IMR-90 (cell line): ENCODE measurements around the gene TK2. TPM values are rescaled to one million over a fixed set of nuclear protein-coding genes. Genes with fewer than 3 reads are reported as not detected.

ENCODE experiments used
- ATAC-seq: fragments of 200-7000 bp; cut with Tn5 transposase; 2 replicates; pipeline ENCODE4 v1.9.1; 2020; ENCODE audit warnings: low read depth, mild to moderate bottlenecking, moderate library complexity
- BruUV-seq: library from RNA; stranded (reverse); fragments of 400-500 nt; replicated peaks from 2 replicates; lab custom pipeline; 2021; lab: Mats Ljungman, UMichigan
- CTCF ChIA-PET: fragments of 300-600 bp; formaldehyde crosslinking; extraction: SDS; loops from one replicate; lab custom pipeline; 2021; ENCODE audit warnings: antibody characterized with exemption; lab: Yijun Ruan, JAX
- POLR2A ChIA-PET: fragments of 300-600 bp; sonication (Branson Sonifier 250); formaldehyde crosslinking; loops from one replicate; lab custom pipeline; 2022; ENCODE audit warnings: antibody characterized with exemption; ENCODE audit not compliant: unreplicated experiment; lab: Charles Lee
- DNase-seq: peaks from one replicate; pipeline ENCODE4 v3.0.0; 2013
- H2AFZ ChIP-seq: replicated peaks from 2 replicates; pipeline ENCODE3; 2013; ENCODE audit warnings: low read length, mild to moderate bottlenecking; ENCODE audit not compliant: poor library complexity
- H2AK5ac ChIP-seq: 2 replicates; pipeline ENCODE4 v1.6.1; 2013; ENCODE audit warnings: low read depth, low read length, inconsistent platforms
- H2AK9ac ChIP-seq: replicated peaks from 2 replicates; pipeline ENCODE3; 2013; ENCODE audit warnings: mild to moderate bottlenecking, low read depth, low read length, moderate library complexity; ENCODE audit not compliant: poor library complexity
- H2BK120ac ChIP-seq: 2 replicates; pipeline ENCODE4 v1.6.1; 2013; ENCODE audit warnings: low read depth, low read length, inconsistent platforms
- H2BK15ac ChIP-seq: 3 replicates; pipeline ENCODE4 v1.6.1; 2013; ENCODE audit warnings: low read depth, low read length, inconsistent platforms
- H2BK20ac ChIP-seq: 2 replicates; pipeline ENCODE4 v1.6.1; 2013; ENCODE audit warnings: low read depth, mild to moderate bottlenecking, inconsistent platforms, low read length, moderate library complexity
- H2BK5ac ChIP-seq: 2 replicates; pipeline ENCODE4 v1.6.1; 2013; ENCODE audit warnings: mild to moderate bottlenecking, low read depth, low read length, inconsistent platforms; ENCODE audit not compliant: poor library complexity, severe bottlenecking
- H3K14ac ChIP-seq: replicated peaks from 2 replicates; pipeline ENCODE4 v1.6.1; 2013; ENCODE audit warnings: low read depth, low read length, inconsistent platforms
- H3K18ac ChIP-seq: 2 replicates; pipeline ENCODE4 v1.6.1; 2013; ENCODE audit warnings: low read depth, low read length, control low read depth
- H3K23ac ChIP-seq: 2 replicates; pipeline ENCODE4 v1.6.1; 2013; ENCODE audit warnings: low read depth, low read length, inconsistent platforms
- H3K27ac ChIP-seq: 2 replicates; pipeline ENCODE4 v1.5.1; 2013; ENCODE audit warnings: mild to moderate bottlenecking, control low read depth, low read length; ENCODE audit not compliant: insufficient read depth
- H3K27me3 ChIP-seq: 2 replicates; pipeline ENCODE4 v1.6.1; 2013; ENCODE audit warnings: low read length; ENCODE audit not compliant: control insufficient read depth, insufficient read depth
- H3K36me3 ChIP-seq: 2 replicates; pipeline ENCODE4 v1.6.1; 2013; ENCODE audit warnings: low read length, mixed read lengths; ENCODE audit not compliant: control insufficient read depth, insufficient read depth
- H3K4ac ChIP-seq: 2 replicates; pipeline ENCODE4 v1.6.1; 2013; ENCODE audit warnings: low read depth, low read length, inconsistent platforms
- H3K4me1 ChIP-seq: 2 replicates; pipeline ENCODE4 v1.6.1; 2013; ENCODE audit warnings: low read length, mixed read lengths; ENCODE audit not compliant: control insufficient read depth, insufficient read depth
- H3K4me2 ChIP-seq: 2 replicates; pipeline ENCODE4 v1.6.1; 2013; ENCODE audit warnings: low read depth, mild to moderate bottlenecking, control low read depth, low read length, moderate library complexity
- H3K4me3 ChIP-seq: 2 replicates; pipeline ENCODE4 v1.5.1; 2013; ENCODE audit warnings: low read depth, mild to moderate bottlenecking, control low read depth, low read length, moderate library complexity; ENCODE audit not compliant: insufficient read depth
- H3K56ac ChIP-seq: 2 replicates; pipeline ENCODE4 v1.6.1; 2013; ENCODE audit warnings: low read length, inconsistent platforms; ENCODE audit not compliant: insufficient read depth; ENCODE audit errors: extremely low read depth
- H3K79me1 ChIP-seq, 2 experiments: 2 replicates each; pipeline ENCODE4 v1.6.1; 2013; ENCODE audit warnings: low read length in 2 of 2, inconsistent platforms in 1 of 2, low read depth in 1 of 2
- H3K9ac ChIP-seq: 2 replicates; pipeline ENCODE4 v1.6.1; 2013; ENCODE audit warnings: low read depth, low read length, control low read depth
- H3K9me1 ChIP-seq: 2 replicates; pipeline ENCODE4 v1.6.1; 2013; ENCODE audit warnings: low read length, inconsistent platforms; ENCODE audit not compliant: insufficient read depth
- H3K9me3 ChIP-seq: 2 replicates; pipeline ENCODE4 v1.6.1; 2013; ENCODE audit warnings: low read length; ENCODE audit not compliant: control insufficient read depth, insufficient read depth
- H4K20me1 ChIP-seq: 2 replicates; pipeline ENCODE4 v1.6.1; 2013; ENCODE audit warnings: low read length, inconsistent platforms; ENCODE audit not compliant: insufficient read depth
- H4K5ac ChIP-seq: 2 replicates; pipeline ENCODE4 v1.6.1; 2013; ENCODE audit warnings: mild to moderate bottlenecking, low read depth, low read length, control low read depth
- H4K8ac ChIP-seq, 2 experiments: 2 replicates each; pipeline ENCODE4 v1.6.1; 2013; ENCODE audit warnings: low read depth in 2 of 2, low read length in 2 of 2, control low read depth in 1 of 2, inconsistent platforms in 1 of 2
- H4K91ac ChIP-seq: 2 replicates; pipeline ENCODE4 v1.6.1; 2013; ENCODE audit warnings: low read depth, low read length, inconsistent platforms; ENCODE audit not compliant: insufficient read depth
- BHLHE40 ChIP-seq: fragments of 150-350 bp; IDR thresholded peaks from 2 replicates; pipeline ENCODE4 v1.6.1; 2016; ENCODE audit warnings: mild to moderate bottlenecking, low read depth, low read length
- CEBPB ChIP-seq: IDR thresholded peaks from 2 replicates; pipeline ENCODE4 v1.6.1; 2012; ENCODE audit warnings: low read depth, low read length, improper control_type of control experiment
- CHD1 ChIP-seq: IDR thresholded peaks from 2 replicates; pipeline ENCODE4 v1.6.1; 2012; ENCODE audit warnings: low read depth, low read length, improper control_type of control experiment
- CTCF ChIP-seq: conservative IDR thresholded peaks from 2 replicates; pipeline ENCODE4 v1.5.1; 2012; ENCODE audit warnings: mild to moderate bottlenecking, low read depth, low read length, improper control_type of control experiment
- ELK1 ChIP-seq: fragments of 150-350 bp; IDR thresholded peaks from 2 replicates; pipeline ENCODE4 v1.6.1; 2016; ENCODE audit warnings: low read depth, mild to moderate bottlenecking, low read length, moderate library complexity, borderline replicate concordance
- FOS ChIP-seq: fragments of 150-350 bp; IDR thresholded peaks from 2 replicates; pipeline ENCODE4 v1.6.1; 2016; ENCODE audit warnings: low read depth, low read length
- MAFK ChIP-seq: IDR thresholded peaks from 2 replicates; pipeline ENCODE4 v1.6.1; 2012; ENCODE audit warnings: low read depth, low read length, improper control_type of control experiment
- MAZ ChIP-seq: IDR thresholded peaks from 2 replicates; pipeline ENCODE4 v1.6.1; 2012; ENCODE audit warnings: low read depth, mild to moderate bottlenecking, low read length, improper control_type of control experiment, moderate library complexity, borderline replicate concordance
- MXI1 ChIP-seq: IDR thresholded peaks from 2 replicates; pipeline ENCODE4 v1.6.1; 2012; ENCODE audit warnings: low read depth, mild to moderate bottlenecking, low read length, moderate library complexity, borderline replicate concordance
- NFE2L2 ChIP-seq: fragments of 150-350 bp; IDR thresholded peaks from 2 replicates; pipeline ENCODE4 v1.6.1; 2016; ENCODE audit warnings: low read depth, mild to moderate bottlenecking, low read length
- POLR2A ChIP-seq: IDR thresholded peaks from 2 replicates; pipeline ENCODE4 v1.6.1; 2012; ENCODE audit warnings: mild to moderate bottlenecking, low read depth, low read length
- RAD21 ChIP-seq: IDR thresholded peaks from 2 replicates; pipeline ENCODE4 v1.6.1; 2012; ENCODE audit warnings: low read length, improper control_type of control experiment
- RCOR1 ChIP-seq: IDR thresholded peaks from 2 replicates; pipeline ENCODE4 v1.6.1; 2012; ENCODE audit warnings: mild to moderate bottlenecking, low read length, improper control_type of control experiment; ENCODE audit not compliant: insufficient replicate concordance
- RFX5 ChIP-seq: IDR thresholded peaks from 2 replicates; pipeline ENCODE4 v1.8.0; 2012; ENCODE audit warnings: low read depth, mild to moderate bottlenecking, low read length, moderate library complexity
- SMC3 ChIP-seq: fragments of 150-350 bp; IDR thresholded peaks from 2 replicates; pipeline ENCODE4 v1.6.1; 2016; ENCODE audit warnings: low read depth, mild to moderate bottlenecking, antibody characterized with exemption, low read length, moderate library complexity
- USF2 ChIP-seq: fragments of 150-350 bp; IDR thresholded peaks from 2 replicates; pipeline ENCODE4 v1.6.1; 2017; ENCODE audit warnings: mild to moderate bottlenecking, antibody characterized with exemption, low read length, low read depth
- WGBS, 2 experiments: methylation state at CpG; one replicate each; pipeline versions ENCODE4 v1.1.5 to v1.1.7; 2013; ENCODE audit warnings: missing lambda C conversion rate in 2 of 2; ENCODE audit not compliant: insufficient read length in 1 of 2; ENCODE audit errors: extremely low coverage in 2 of 2; 5-methylcytosine and 5-hydroxymethylcytosine counted together
- dilution Hi-C: fragments of 300-500 bp; cut with HindIII; formaldehyde crosslinking; loops from one replicate; pipeline ENCODE4 v1.14.3; 2018; ENCODE audit warnings: low sequenced_read_pairs; ENCODE audit not compliant: unreplicated experiment
- in situ Hi-C: fragments of 300-500 bp; cut with MboI; formaldehyde crosslinking; loops from 3 replicates; pipeline ENCODE4 v1.14.3; 2019; ENCODE audit warnings: low sequenced_read_pairs, inconsistent platforms, mixed read lengths
- intact Hi-C: fragments of 100-400 bp; cut with micrococcal nuclease; formaldehyde crosslinking; loops from 2 replicates; pipeline ENCODE4 v1.10.0; 2022
- polyA plus RNA-seq, 3 experiments: library from polyadenylated mRNA; depleted of rRNA; stranded (reverse); fragments of >200 nt; gene quantifications; 2 replicates each; pipeline ENCODE4 v1.2.3, GENCODE V29; 2012; ENCODE audit warnings: low replicate concordance in 1 of 3
- total RNA-seq: library from RNA; depleted of rRNA; stranded (reverse); fragments of >200 nt; gene quantifications from 2 replicates; pipeline ENCODE4 v1.2.3, GENCODE V29; 2012

TK2 gene
- total and polyA plus RNA-seq, 2 of the 4 experiments (the other 2 are of a cell fraction) = 14.7 to 16.5 TPM

- H3K4ac ChIP-seq = no peak overlapping the region
- no peak overlapping the region for H3K4me3 ChIP-seq
- H3K9me1 ChIP-seq = no peaks in the 10 kb centered on the region
- H2AFZ ChIP-seq = no peak overlapping the region
- H2BK20ac ChIP-seq = no peak overlapping the region
- H3K56ac ChIP-seq = no peak overlapping the region
- BruUV-seq = no TSS peak
- no CpG with 5 or more reads among the region's 3 CpGs for WGBS, 2 experiments
- ChIA-PET POLR2A (no interaction called here), CTCF (no interaction called here)
- no peak overlapping the region for H2BK5ac ChIP-seq
- no peak overlapping the region for H3K18ac ChIP-seq
- H4K8ac ChIP-seq = no peak overlapping the region
- no peak overlapping the region for H3K4me2 ChIP-seq
- no peak overlapping the region for H2BK120ac ChIP-seq
- TF ChIP-seq USF2 = no peak
- no peak for TF ChIP-seq FOS
- no peak for TF ChIP-seq MAFK
- TF ChIP-seq RAD21 = no peak
- no peak for TF ChIP-seq RCOR1
- TF ChIP-seq NFE2L2 = no peak
- no peak for TF ChIP-seq SMC3
- no peak for TF ChIP-seq CTCF
- no peak for TF ChIP-seq ELK1
- no peak for TF ChIP-seq CHD1
- no peak for TF ChIP-seq POLR2A
- no peak for TF ChIP-seq BHLHE40
- TF ChIP-seq RFX5 = no peak
- TF ChIP-seq MXI1 = no peak
- no peak for TF ChIP-seq MAZ
- TF ChIP-seq CEBPB = no peak
- H2AK9ac ChIP-seq = no peak overlapping the region
- no peak overlapping the region for H2BK15ac ChIP-seq
- H3K27ac ChIP-seq = no peak overlapping the region
- H3K79me1 ChIP-seq = no peaks in the 10 kb centered on the region
- H3K9ac ChIP-seq = no peak overlapping the region
- H3K4me1 ChIP-seq = no peaks in the 10 kb centered on the region
- intact Hi-C loops (no loop called here), in situ Hi-C loops (no loop called here), dilution Hi-C loops (no loop called here)
- H3K27me3 ChIP-seq = peaks cover 33% of the 10 kb centered on the region
- H3K14ac ChIP-seq = no peak overlapping the region
- H3K9me3 ChIP-seq = peaks cover 8% of the 10 kb centered on the region
- ATAC-seq (no peak), DNase-seq (no peak)
- no peaks in the 10 kb centered on the region for H4K20me1 ChIP-seq
- H4K91ac ChIP-seq = no peak overlapping the region
- H3K36me3 ChIP-seq = no peaks in the 10 kb centered on the region
- no peak overlapping the region for H4K5ac ChIP-seq
- H2AK5ac ChIP-seq = no peak overlapping the region
- H3K23ac ChIP-seq = no peak overlapping the region
Measured at GRCh38 chr16:66592814-66593213, 42.9 kb upstream of the TK2 start.
